ENCODE data around the gene PPARA.

GRCh38 chr22:46102159-46102558, 48.2 kb upstream of the PPARA start:
- TF ChIP-seq, protein P1, sequence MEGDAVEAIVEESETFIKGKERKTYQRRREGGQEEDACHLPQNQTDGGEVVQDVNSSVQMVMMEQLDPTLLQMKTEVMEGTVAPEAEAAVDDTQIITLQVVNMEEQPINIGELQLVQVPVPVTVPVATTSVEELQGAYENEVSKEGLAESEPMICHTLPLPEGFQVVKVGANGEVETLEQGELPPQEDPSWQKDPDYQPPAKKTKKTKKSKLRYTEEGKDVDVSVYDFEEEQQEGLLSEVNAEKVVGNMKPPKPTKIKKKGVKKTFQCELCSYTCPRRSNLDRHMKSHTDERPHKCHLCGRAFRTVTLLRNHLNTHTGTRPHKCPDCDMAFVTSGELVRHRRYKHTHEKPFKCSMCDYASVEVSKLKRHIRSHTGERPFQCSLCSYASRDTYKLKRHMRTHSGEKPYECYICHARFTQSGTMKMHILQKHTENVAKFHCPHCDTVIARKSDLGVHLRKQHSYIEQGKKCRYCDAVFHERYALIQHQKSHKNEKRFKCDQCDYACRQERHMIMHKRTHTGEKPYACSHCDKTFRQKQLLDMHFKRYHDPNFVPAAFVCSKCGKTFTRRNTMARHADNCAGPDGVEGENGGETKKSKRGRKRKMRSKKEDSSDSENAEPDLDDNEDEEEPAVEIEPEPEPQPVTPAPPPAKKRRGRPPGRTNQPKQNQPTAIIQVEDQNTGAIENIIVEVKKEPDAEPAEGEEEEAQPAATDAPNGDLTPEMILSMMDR (IDR thresholded peaks at IDR 0.05), result no peak
- no peak for TF ChIP-seq POLR2A (IDR thresholded peaks at IDR 0.05)
